SK-N-SH (cell line): ENCODE data around the gene LRP11. TPM values are rescaled to one million over a fixed set of nuclear protein-coding genes. Genes with fewer than 3 reads are reported as not detected.
"Not testable (repeated sequence)": the region's sequence is repeated elsewhere in the genome, so short reads cannot be mapped to it uniquely, and the experiment has no call there.

ENCODE experiments used
- CTCF ChIA-PET: fragments of 300-600, 350-600 bp; formaldehyde crosslinking; extraction: SDS; loops from one replicate; lab custom pipeline; 2021; lab: Yijun Ruan, JAX
- POLR2A ChIA-PET: fragments of 350-600 bp; sonication (Branson Sonifier 250); formaldehyde crosslinking; extraction: SDS; loops from one replicate; lab custom pipeline; 2020; ENCODE audit warnings: antibody characterized with exemption, inconsistent platforms; lab: Yijun Ruan, JAX
- DNase-seq: peaks from one replicate; pipeline ENCODE4 v3.0.0; 2012
- H2AFZ ChIP-seq: fragments of 200-600 bp; sonication (generic); 2 replicates; pipeline ENCODE4 v1.8.1; 2016; ENCODE audit warnings: antibody characterized with exemption, mild to moderate bottlenecking, low read depth
- H3F3A ChIP-seq: fragments of 200-600 bp; sonication (generic); replicated peaks from 2 replicates; pipeline ENCODE3; 2016; ENCODE audit warnings: antibody characterized with exemption, mild to moderate bottlenecking; ENCODE audit not compliant: insufficient read depth
- H3K27ac ChIP-seq, 2 experiments: fragments of 200-500 bp in 1 of 2; fragments of 200-600 bp in 1 of 2; sonication (Bioruptor generic) in 1 of 2; sonication (generic), shearing (Covaris generic) in 1 of 2; 2 replicates each; pipeline versions ENCODE4 v1.5.1 to v1.6.1; 2014 to 2016; ENCODE audit warnings: low read depth in 2 of 2, inconsistent platforms in 1 of 2, low read length in 1 of 2, mild to moderate bottlenecking in 1 of 2, mixed read lengths in 1 of 2
- H3K27me3 ChIP-seq: fragments of 200-600 bp; sonication (generic), shearing (Covaris generic); 2 replicates; pipeline ENCODE4 v1.6.1; 2016; ENCODE audit warnings: mixed run types; ENCODE audit not compliant: insufficient read depth
- H3K36me3 ChIP-seq, 2 experiments: fragments of 200-500 bp in 1 of 2; fragments of 200-600 bp in 1 of 2; sonication (Bioruptor generic) in 1 of 2; sonication (generic) in 1 of 2; replicated peaks in 1 of 2; 2 replicates each; pipeline versions ENCODE3 to v1.5.1; 2014 to 2016; ENCODE audit warnings: low read length in 1 of 2, mild to moderate bottlenecking in 1 of 2; ENCODE audit not compliant: insufficient read depth in 2 of 2, control insufficient read depth in 1 of 2
- H3K4me1 ChIP-seq, 2 experiments: fragments of 200-500 bp in 1 of 2; fragments of 200-600 bp in 1 of 2; sonication (Bioruptor generic) in 1 of 2; sonication (generic), shearing (Covaris generic) in 1 of 2; 2 replicates each; pipeline versions ENCODE4 v1.5.1 to v1.6.1; 2014 to 2016; ENCODE audit warnings: low read depth in 1 of 2, low read length in 1 of 2, mixed run types in 1 of 2; ENCODE audit not compliant: insufficient read depth in 2 of 2, control insufficient read depth in 1 of 2
- H3K4me2 ChIP-seq: fragments of 200-600 bp; sonication (generic), shearing (Covaris generic); 2 replicates; pipeline ENCODE4 v1.6.1; 2017; ENCODE audit warnings: mixed run types
- H3K4me3 ChIP-seq, 2 experiments: fragments of 200-500 bp in 1 of 2; fragments of 200-600 bp in 1 of 2; sonication (Bioruptor generic) in 1 of 2; sonication (generic), shearing (Covaris generic) in 1 of 2; 2 replicates each; pipeline versions ENCODE4 v1.5.1 to v1.8.1; 2014 to 2016; ENCODE audit warnings: low read depth in 2 of 2, inconsistent platforms in 1 of 2, low read length in 1 of 2, mild to moderate bottlenecking in 1 of 2, mixed read lengths in 1 of 2, moderate library complexity in 1 of 2
- H3K79me2 ChIP-seq: fragments of 200-600 bp; sonication (generic); 2 replicates; pipeline ENCODE4 v1.8.1; 2017; ENCODE audit warnings: mild to moderate bottlenecking; ENCODE audit not compliant: insufficient read depth
- H3K9ac ChIP-seq: fragments of 200-600 bp; sonication (generic); 2 replicates; pipeline ENCODE4 v1.6.1; 2017; ENCODE audit warnings: mixed run types
- H3K9me2 ChIP-seq: fragments of 200-600 bp; sonication (generic); 2 replicates; pipeline ENCODE4 v1.6.1; 2017; ENCODE audit warnings: mixed run types
- H3K9me3 ChIP-seq: fragments of 200-600 bp; sonication (generic); 2 replicates; pipeline ENCODE4 v1.6.1; 2017; ENCODE audit warnings: mixed run types, mild to moderate bottlenecking, moderate library complexity
- H4K20me1 ChIP-seq: fragments of 200-600 bp; sonication (generic); 2 replicates; pipeline ENCODE4 v1.6.1; 2017; ENCODE audit warnings: mild to moderate bottlenecking, mixed run types; ENCODE audit not compliant: insufficient read depth
- EP300 ChIP-seq, 2 experiments: IDR thresholded peaks; 2 replicates each; pipeline versions ENCODE4 v1.4.0 to v1.6.1; 2012; ENCODE audit warnings: borderline replicate concordance in 1 of 2, low read depth in 1 of 2, low read length in 1 of 2
- FOSL2 ChIP-seq: IDR thresholded peaks from 2 replicates; pipeline ENCODE4 v1.4.0; 2012; ENCODE audit warnings: low read depth, mild to moderate bottlenecking, moderate library complexity, borderline replicate concordance
- REST ChIP-seq: IDR thresholded peaks from 2 replicates; pipeline ENCODE4 v1.6.1; 2012; ENCODE audit warnings: mild to moderate bottlenecking, low read depth, low read length, moderate library complexity
- TAF1 ChIP-seq: IDR thresholded peaks from 2 replicates; pipeline ENCODE4 v1.6.1; 2012; ENCODE audit warnings: low read depth, mild to moderate bottlenecking, low read length, moderate library complexity, borderline replicate concordance
- ZBTB33 ChIP-seq: IDR thresholded peaks from 2 replicates; pipeline ENCODE4 v1.4.0; 2012; ENCODE audit warnings: low read depth, borderline replicate concordance
- WGBS: methylation state at CpG from one replicate; pipeline ENCODE4 v1.1.6; 2017; ENCODE audit warnings: low lambda C conversion rate; 5-methylcytosine and 5-hydroxymethylcytosine counted together
- polyA plus RNA-seq, 3 experiments: library from polyadenylated mRNA; depleted of rRNA; stranded (reverse); fragments of >200 nt; gene quantifications; 2 replicates each; pipeline ENCODE4 v1.2.3, GENCODE V29; 2012

LRP11 gene
- polyA plus RNA-seq, 1 of the 3 experiments (the other 2 are of a cell fraction), result 25.0 TPM

GRCh38 chr6:149851461-149852110 lies 12.6 kb downstream of the LRP11 start:
- ChIA-PET POLR2A (no interaction called here), CTCF (interaction anchor here (2.1 kb wide), 1 partner anchor 11 kb away, joined by 6 read pairs; no protein-coding TSS in a partner anchor)
- peaks cover 0 to 3% of the 10 kb centered on the region in 2 experiments for H3K36me3 ChIP-seq
- H3K4me3 ChIP-seq, result no peak overlapping the region
- peaks cover 4% of the 10 kb centered on the region; the same call in 1 of the 2 replicates for H4K20me1 ChIP-seq
- H3K4me2 ChIP-seq, result 0 out of 2 replicates have a peak overlapping the region, but pooled peaks have one; percentile 14
- peaks cover 38% of the 10 kb centered on the region for H3K79me2 ChIP-seq
- peaks cover 60% of the 10 kb centered on the region for H3F3A ChIP-seq
- H3K27ac ChIP-seq, result peak overlapping the region in 1 of 2 experiments; percentile 45; a peak in 1 of 4 replicates
- TF ChIP-seq FOSL2 (no peak), REST (no peak), ZBTB33 (no peak), EP300 (IDR thresholded peaks at IDR 0.05; ENCODE audit: borderline replicate concordance in 1 of 2, low read depth in 1 of 2, low read length in 1 of 2) (no peak), TAF1 (no peak)
- no peak overlapping the region for H3K9ac ChIP-seq
- H3K4me1 ChIP-seq, result peaks cover 18 to 48% of the 10 kb centered on the region in 2 experiments
- DNase-seq, result no peak
- H2AFZ ChIP-seq, result no peak overlapping the region
- 89% methylated on average over 5 of the region's 5 CpGs for WGBS
- H3K9me2 ChIP-seq, result no peaks in the 10 kb centered on the region
- H3K9me3 ChIP-seq, result no peaks in the 10 kb centered on the region
- H3K27me3 ChIP-seq, result no peaks in the 10 kb centered on the region

GRCh38 chr6:149848343-149848742 lies 15.8 kb downstream of the LRP11 start:
- H3K4me3 ChIP-seq, H3K27me3 ChIP-seq, H3K9me2 ChIP-seq, DNase-seq, POLR2A ChIA-PET, H3K9me3 ChIP-seq, H4K20me1 ChIP-seq, H3K36me3 ChIP-seq, H3K9ac ChIP-seq, H3K4me2 ChIP-seq: not testable (repeated sequence)
- peak overlapping the region; percentile 53 to 90; a peak in 3 of 4 replicates for H3K27ac ChIP-seq
- WGBS, result 73% methylated on average over 4 of the region's 4 CpGs
- H3F3A ChIP-seq, result peaks cover 32% of the 10 kb centered on the region
- H3K4me1 ChIP-seq, result peaks cover 37 to 59% of the 10 kb centered on the region in 2 experiments
- H3K79me2 ChIP-seq, result peaks cover 28% of the 10 kb centered on the region
- CTCF ChIA-PET, result interaction anchor here (1.0 to 1.6 kb wide), 2 partner anchors 14 to 17 kb away, joined by 3 to 11 read pairs; partner anchors contain the start of gene LRP11
- 0 out of 2 replicates have a peak overlapping the region, but pooled peaks have one; percentile 56 for H2AFZ ChIP-seq
